Lower lobe of right lung (tissue), 2 donors: ENCODE data around the gene MISP. TPM values are rescaled to one million over a fixed set of nuclear protein-coding genes. Genes with fewer than 3 reads are reported as not detected.
A peak's percentile ranks its signal among the peaks of the same experiment; 100 is the strongest.
"Not testable (repeated sequence)": the region's sequence is repeated elsewhere in the genome, so short reads cannot be mapped to it uniquely, and the experiment has no call there.

Experiments
- ATAC-seq, 2 donors: fragments of 200-7000 bp; cut with Tn5 transposase; one replicate each; pipeline ENCODE4 v1.9.1; 2020 to 2022; ENCODE audit warnings: mild to moderate bottlenecking in 2 of 2, moderate library complexity in 2 of 2
- DNase-seq: peaks from one replicate; pipeline ENCODE4 v3.0.0-alpha.2; 2020
- H3K27ac ChIP-seq: fragments of 200-600 bp; one replicate; pipeline ENCODE4 v1.8.0; 2022
- H3K27me3 ChIP-seq: fragments of 200-600 bp; one replicate; pipeline ENCODE4 v1.8.0; 2022; ENCODE audit warnings: low read depth
- H3K36me3 ChIP-seq: fragments of 200-600 bp; one replicate; pipeline ENCODE4 v1.8.0; 2022; ENCODE audit warnings: mild to moderate bottlenecking
- H3K4me1 ChIP-seq: fragments of 200-600 bp; one replicate; pipeline ENCODE4 v1.8.0; 2022
- H3K4me3 ChIP-seq: fragments of 200-600 bp; one replicate; pipeline ENCODE4 v1.8.0; 2022; ENCODE audit warnings: mild to moderate bottlenecking
- H3K9me3 ChIP-seq: fragments of 200-600 bp; one replicate; pipeline ENCODE4 v1.8.0; 2022
- intact Hi-C: fragments of 100-400 bp; cut with DNase I; formaldehyde crosslinking; loops from one replicate; pipeline ENCODE4 v1.11.0; 2022
- long read RNA-seq: library from polyadenylated mRNA; unstranded; transcript quantifications from one replicate; pipeline ENCODE4 v2.0.0, GENCODE V29; 2021
- total RNA-seq: library from RNA; stranded (reverse); fragmentation: NEBNext Ultra II Directional; extraction: Animal tissue kit (Norgen Biotek cat#: 25700); gene quantifications from one replicate; pipeline ENCODE4 v1.2.1, GENCODE V29; 2021
- TF ChIP-seq, protein P1 (sequence below): fragments of 200-600 bp; IDR thresholded peaks from one replicate; pipeline ENCODE4 v1.8.0; 2022; ENCODE audit warnings: antibody characterized with exemption, mild to moderate bottlenecking
- donor health status: DM: no; HTN: yes; CAD: no; lungs with severe emphysema.

Gene MISP, protein sequence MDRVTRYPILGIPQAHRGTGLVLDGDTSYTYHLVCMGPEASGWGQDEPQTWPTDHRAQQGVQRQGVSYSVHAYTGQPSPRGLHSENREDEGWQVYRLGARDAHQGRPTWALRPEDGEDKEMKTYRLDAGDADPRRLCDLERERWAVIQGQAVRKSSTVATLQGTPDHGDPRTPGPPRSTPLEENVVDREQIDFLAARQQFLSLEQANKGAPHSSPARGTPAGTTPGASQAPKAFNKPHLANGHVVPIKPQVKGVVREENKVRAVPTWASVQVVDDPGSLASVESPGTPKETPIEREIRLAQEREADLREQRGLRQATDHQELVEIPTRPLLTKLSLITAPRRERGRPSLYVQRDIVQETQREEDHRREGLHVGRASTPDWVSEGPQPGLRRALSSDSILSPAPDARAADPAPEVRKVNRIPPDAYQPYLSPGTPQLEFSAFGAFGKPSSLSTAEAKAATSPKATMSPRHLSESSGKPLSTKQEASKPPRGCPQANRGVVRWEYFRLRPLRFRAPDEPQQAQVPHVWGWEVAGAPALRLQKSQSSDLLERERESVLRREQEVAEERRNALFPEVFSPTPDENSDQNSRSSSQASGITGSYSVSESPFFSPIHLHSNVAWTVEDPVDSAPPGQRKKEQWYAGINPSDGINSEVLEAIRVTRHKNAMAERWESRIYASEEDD
- total RNA-seq = 8.9 TPM
- long read RNA-seq, transcript MISP-201 (5 exons, 2,871 nt) = major isoform, 11 of 27 reads
- long read RNA-seq, partial matches to known transcripts = 14 of 27 reads
- long read RNA-seq, other reads (novel, unspliced or antisense) = 2 of 27 reads

DNA sequence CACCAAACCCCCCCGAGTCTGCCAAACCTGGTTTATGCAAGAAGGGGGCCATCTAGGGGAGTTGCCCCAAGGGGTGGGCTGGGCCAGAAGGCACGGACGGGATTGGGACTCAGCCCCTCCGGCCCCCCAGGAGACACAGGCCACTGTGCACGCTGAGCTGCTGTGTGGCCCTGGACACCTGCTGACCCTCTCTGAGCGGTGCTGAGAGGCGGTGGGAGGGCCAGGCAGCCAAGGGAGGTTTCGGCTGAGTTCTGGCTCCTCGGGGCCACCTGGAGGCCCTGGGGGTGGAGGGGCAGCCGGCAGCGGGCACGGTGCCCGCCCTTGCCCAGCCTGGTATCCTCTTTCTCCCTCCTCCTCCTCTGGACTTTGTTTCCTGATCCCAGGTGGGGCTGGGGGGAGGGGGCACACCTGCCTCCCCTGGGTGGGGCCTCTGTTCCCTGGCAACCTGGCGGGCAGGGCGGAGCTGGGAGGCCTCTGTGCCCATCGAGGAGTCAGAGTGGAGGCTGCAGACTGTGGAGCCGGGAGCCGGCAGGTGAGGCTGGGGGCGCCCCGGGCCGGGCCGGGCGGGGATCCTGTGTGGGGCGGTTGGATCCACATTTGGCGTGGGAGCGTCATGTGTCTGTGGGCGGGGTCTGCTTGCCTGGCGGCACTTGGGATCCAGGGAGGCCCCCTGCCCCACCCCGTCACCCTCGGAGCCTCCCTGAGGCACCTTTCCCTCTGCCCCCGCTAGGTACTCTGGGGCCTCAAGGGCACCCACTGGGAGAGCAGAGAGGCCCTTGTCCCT is at the start of gene MISP:
Gene MISP (plus strand): TSS at position 473 of the 784 bp plus-strand sequence. CDS start 5,835 bp downstream, outside the sequence.
- peak; percentile 70 to 82 for ATAC-seq

DNA sequence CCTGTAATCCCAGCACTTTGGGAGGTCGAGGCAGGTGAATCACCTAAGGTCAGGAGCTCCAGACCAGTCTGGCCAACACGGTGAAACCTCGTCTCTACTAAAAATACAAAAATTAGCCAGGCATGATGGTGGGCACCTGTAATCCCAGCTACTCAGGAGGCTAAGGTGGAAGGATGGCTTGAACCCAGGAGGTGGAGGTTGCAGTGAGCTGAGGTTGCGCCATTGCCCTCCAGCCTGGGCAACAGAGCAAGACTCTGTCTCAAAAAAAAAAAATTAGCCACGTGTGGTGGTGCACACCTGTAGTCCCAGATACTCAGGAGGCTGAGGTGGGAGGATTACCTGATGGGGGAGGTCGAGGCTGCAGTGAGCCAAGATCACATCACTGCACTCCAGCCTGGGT is 48.1 kb upstream of the MISP start:
- intact Hi-C loops, H3K36me3 ChIP-seq, H3K9me3 ChIP-seq, H3K27me3 ChIP-seq, H3K4me1 ChIP-seq, ATAC-seq, DNase-seq: not testable (repeated sequence)
- peak overlapping the region; percentile 42 for H3K4me3 ChIP-seq
- peak overlapping the region; percentile 58 for H3K27ac ChIP-seq

More for the DNA sequence above, at the start of gene MISP:
- TF ChIP-seq, protein P1, sequence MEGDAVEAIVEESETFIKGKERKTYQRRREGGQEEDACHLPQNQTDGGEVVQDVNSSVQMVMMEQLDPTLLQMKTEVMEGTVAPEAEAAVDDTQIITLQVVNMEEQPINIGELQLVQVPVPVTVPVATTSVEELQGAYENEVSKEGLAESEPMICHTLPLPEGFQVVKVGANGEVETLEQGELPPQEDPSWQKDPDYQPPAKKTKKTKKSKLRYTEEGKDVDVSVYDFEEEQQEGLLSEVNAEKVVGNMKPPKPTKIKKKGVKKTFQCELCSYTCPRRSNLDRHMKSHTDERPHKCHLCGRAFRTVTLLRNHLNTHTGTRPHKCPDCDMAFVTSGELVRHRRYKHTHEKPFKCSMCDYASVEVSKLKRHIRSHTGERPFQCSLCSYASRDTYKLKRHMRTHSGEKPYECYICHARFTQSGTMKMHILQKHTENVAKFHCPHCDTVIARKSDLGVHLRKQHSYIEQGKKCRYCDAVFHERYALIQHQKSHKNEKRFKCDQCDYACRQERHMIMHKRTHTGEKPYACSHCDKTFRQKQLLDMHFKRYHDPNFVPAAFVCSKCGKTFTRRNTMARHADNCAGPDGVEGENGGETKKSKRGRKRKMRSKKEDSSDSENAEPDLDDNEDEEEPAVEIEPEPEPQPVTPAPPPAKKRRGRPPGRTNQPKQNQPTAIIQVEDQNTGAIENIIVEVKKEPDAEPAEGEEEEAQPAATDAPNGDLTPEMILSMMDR = no peak
- H3K27ac ChIP-seq = peak within 1 kb of the TSS; percentile 80
- peak within 1 kb of the TSS; percentile 38 for H3K4me3 ChIP-seq
- peaks cover 12% of the 10 kb centered on the region for H3K4me1 ChIP-seq
- no peaks in the 10 kb centered on the region for H3K36me3 ChIP-seq
- intact Hi-C loops = no loop called here
- DNase-seq = peak; percentile 80
- H3K27me3 ChIP-seq = no peaks in the 10 kb centered on the region
- peaks cover 7% of the 10 kb centered on the region for H3K9me3 ChIP-seq

DNA sequence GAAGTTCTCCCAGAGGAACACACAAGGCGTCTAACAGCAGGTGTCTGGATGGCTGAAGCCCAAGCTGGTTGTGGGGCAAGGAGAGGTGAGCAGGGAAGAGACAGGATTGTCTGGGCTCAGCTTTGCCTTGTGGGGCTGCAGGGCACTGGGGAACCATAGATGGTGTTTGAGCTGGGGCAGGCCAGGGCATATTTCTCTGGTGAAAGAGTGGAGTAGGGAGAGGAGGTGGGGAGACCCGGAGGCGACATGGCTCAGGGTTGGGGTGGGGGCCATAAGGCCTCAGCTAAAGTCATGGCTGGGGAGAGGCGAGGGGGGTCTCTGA is 47.6 kb upstream of the MISP start:
- H3K4me3 ChIP-seq = peak overlapping the region; percentile 42
- peaks cover 13% of the 10 kb centered on the region for H3K4me1 ChIP-seq
- H3K9me3 ChIP-seq = no peaks in the 10 kb centered on the region
- ATAC-seq = peak in 1 of 2 donors; percentile 7
- intact Hi-C loops = no loop called here
- TF ChIP-seq, protein P1 = no peak
- DNase-seq = no peak
- no peaks in the 10 kb centered on the region for H3K36me3 ChIP-seq
- peaks cover 10% of the 10 kb centered on the region for H3K27me3 ChIP-seq
- peak overlapping the region; percentile 58 for H3K27ac ChIP-seq

DNA sequence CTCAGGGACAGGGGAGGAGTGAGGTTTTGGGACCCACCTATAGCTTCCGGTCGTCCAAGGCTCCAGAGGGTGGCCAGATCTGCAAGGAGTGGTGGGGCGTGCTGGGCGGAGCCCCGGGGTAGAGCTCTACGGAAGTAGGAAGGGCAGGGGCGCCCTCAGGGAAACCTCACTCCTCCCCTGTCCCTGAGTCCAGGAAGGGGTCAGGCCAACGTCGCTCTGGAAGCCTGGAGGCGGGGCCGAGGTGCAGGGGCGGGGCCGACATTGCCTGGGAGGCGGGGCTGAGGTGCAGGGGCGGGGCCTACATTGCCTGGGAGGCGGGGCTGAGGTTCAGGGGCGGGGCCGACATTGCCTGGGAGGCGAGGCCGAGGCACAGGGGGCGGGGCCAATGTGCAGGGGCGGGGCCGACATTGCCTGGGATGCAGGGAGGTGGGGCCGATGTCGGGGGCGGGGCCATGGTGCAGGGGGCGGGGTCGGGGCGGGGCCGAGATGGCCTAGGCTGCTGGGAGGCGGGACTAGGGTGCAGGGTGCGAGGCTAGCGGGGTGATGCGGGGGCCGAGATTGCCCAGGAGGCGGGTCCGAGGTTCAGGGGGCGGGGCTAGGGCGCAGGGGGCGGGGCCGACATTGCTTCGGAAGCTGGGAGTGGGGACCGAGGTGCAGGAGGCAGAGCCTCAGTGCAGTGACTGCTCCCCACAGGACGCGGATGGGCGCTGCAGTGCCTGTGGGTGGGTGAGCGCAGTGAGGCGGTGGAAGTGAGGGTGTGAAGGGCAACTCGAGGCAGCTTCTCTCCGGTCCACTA is 47.1 kb upstream of the MISP start:
- Histone ChIP-seq H3K27ac (peak overlapping the region; percentile 58), H3K27me3 (peaks cover 12% of the 10 kb centered on the region), H3K9me3 (no peaks in the 10 kb centered on the region), H3K4me1 (peaks cover 15% of the 10 kb centered on the region), H3K4me3 (peak overlapping the region; percentile 42), H3K36me3 (no peaks in the 10 kb centered on the region)
- intact Hi-C loops = no loop called here
- DNase-seq = peak; percentile 90
- ATAC-seq = peak; percentile 80 to 94
- TF ChIP-seq, protein P1 = no peak

DNA sequence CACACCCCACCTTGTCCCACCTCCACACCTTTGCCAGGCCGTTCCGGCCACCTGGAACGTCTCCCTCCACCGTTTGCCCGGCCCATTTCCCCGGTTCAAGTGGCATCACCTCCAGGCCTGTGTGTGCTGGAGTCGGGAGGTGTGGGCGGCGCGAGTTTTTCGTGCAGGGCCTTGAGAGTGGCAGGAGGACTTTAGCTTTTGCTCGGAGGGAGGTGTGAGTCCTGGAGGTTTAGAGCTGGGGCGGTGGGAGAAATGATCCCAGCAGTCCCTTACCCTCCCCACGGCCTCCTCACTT is 46.5 kb upstream of the MISP start:
- peaks cover 9% of the 10 kb centered on the region for H3K27me3 ChIP-seq
- no peaks in the 10 kb centered on the region for H3K9me3 ChIP-seq
- DNase-seq (no peak), ATAC-seq (peak in 1 of 2 donors; percentile 3)
- H3K36me3 ChIP-seq = no peaks in the 10 kb centered on the region
- intact Hi-C loops = no loop called here
- TF ChIP-seq, protein P1 = no peak
- peaks cover 15% of the 10 kb centered on the region for H3K4me1 ChIP-seq
- peak overlapping the region; percentile 36 for H3K4me3 ChIP-seq
- H3K27ac ChIP-seq = no peak overlapping the region
